RPMI8226 (cell line): ENCODE data around the gene OPN4.
"Not testable (repeated sequence)": the region's sequence is repeated elsewhere in the genome, so short reads cannot be mapped to it uniquely, and the experiment has no call there.

ENCODE experiments used
- DNase-seq: peaks from one replicate; pipeline ENCODE4 v3.0.0-alpha.2; 2015

The OPN4 gene

GRCh38 chr10:86654411-86655172 is at the start of gene OPN4:
Gene OPN4 (plus strand): TSS chr10:86654547. CDS start chr10:86654784, 237 bp downstream.
- DNase-seq: no peak

- no peak for DNase-seq
These were observed 46.7 kb upstream of the OPN4 start for GRCh38 chr10:86607674-86608073.

GRCh38 chr10:86609920-86610319 is 44.4 kb upstream of the OPN4 start:
- DNase-seq: no peak

GRCh38 chr10:86611386-86611785 is 43.0 kb upstream of the OPN4 start:
- DNase-seq: no peak

GRCh38 chr10:86613096-86613495 is 41.3 kb upstream of the OPN4 start:
- no peak for DNase-seq

GRCh38 chr10:86613905-86614304 is 40.4 kb upstream of the OPN4 start:
- DNase-seq: no peak

GRCh38 chr10:86614853-86615252 is 39.5 kb upstream of the OPN4 start:
- no peak for DNase-seq

- not testable (repeated sequence) for DNase-seq
These were observed 37.1 kb upstream of the OPN4 start for GRCh38 chr10:86617278-86617677.

- no peak for DNase-seq
These were observed 26.0 kb upstream of the OPN4 start for GRCh38 chr10:86628311-86628710.

- DNase-seq: no peak
These were observed 24.3 kb upstream of the OPN4 start for GRCh38 chr10:86630079-86630478.

GRCh38 chr10:86632009-86632800 is 22.1 kb upstream of the OPN4 start:
- no peak for DNase-seq

GRCh38 chr10:86632951-86633350 is 21.4 kb upstream of the OPN4 start:
- DNase-seq: no peak

- DNase-seq: no peak
These were observed 18.9 kb upstream of the OPN4 start for GRCh38 chr10:86635402-86635801.

- DNase-seq: no peak
These were observed 18.0 kb upstream of the OPN4 start for GRCh38 chr10:86636311-86636710.

GRCh38 chr10:86642021-86642420 is 12.3 kb upstream of the OPN4 start:
- no peak for DNase-seq

- no peak for DNase-seq
These were observed 11.8 kb upstream of the OPN4 start for GRCh38 chr10:86642499-86642898.

GRCh38 chr10:86644152-86644793 is 10.1 kb upstream of the OPN4 start:
- peak; percentile 52 for DNase-seq

GRCh38 chr10:86644794-86645445 is 9.4 kb upstream of the OPN4 start:
- DNase-seq: no peak

- DNase-seq: not testable (repeated sequence)
These were observed 8.7 kb upstream of the OPN4 start for GRCh38 chr10:86645621-86646165.

GRCh38 chr10:86646532-86646931 is 7.8 kb upstream of the OPN4 start:
- DNase-seq: no peak

GRCh38 chr10:86646933-86647332 is 7.4 kb upstream of the OPN4 start:
- no peak for DNase-seq

- DNase-seq: no peak
These were observed 6.3 kb upstream of the OPN4 start for GRCh38 chr10:86647773-86648703.
